Endothelial cell of umbilical vein (primary cell): ENCODE results near the gene PDHB. TPM values are rescaled to one million over a fixed set of nuclear protein-coding genes. Genes with fewer than 3 reads are reported as not detected.

Source experiments
- BruUV-seq: library from RNA; stranded (reverse); fragments of 400-500 nt; replicated peaks from 2 replicates; lab custom pipeline; 2021; lab: Mats Ljungman, UMichigan
- CTCF ChIA-PET: fragments of 300-600, 350-600 bp; sonication (Branson Sonifier 250); formaldehyde crosslinking; loops from one replicate; lab custom pipeline; 2021; ENCODE audit warnings: antibody characterized with exemption, inconsistent platforms; lab: Charles Lee
- POLR2A ChIA-PET: fragments of 300-600, 350-600 bp; sonication (Branson Sonifier 250); formaldehyde crosslinking; loops from one replicate; lab custom pipeline; 2021; ENCODE audit warnings: antibody characterized with exemption, inconsistent platforms; lab: Charles Lee
- DNase-seq: peaks from one replicate; pipeline ENCODE4 v3.0.0-alpha.2; 2011; ENCODE audit warnings: low read depth, low spot score
- FAIRE-seq: peaks from 2 replicates; lab custom pipeline; 2011; peaks lifted over from hg19 to GRCh38; lab: Jason Lieb, UNC
- H2AFZ ChIP-seq: 2 replicates; pipeline ENCODE4 v1.6.0; 2012; ENCODE audit warnings: low read depth, low read length, control low read depth, inconsistent platforms
- H3K27ac ChIP-seq: 2 replicates; pipeline ENCODE4 v1.5.1; 2011; ENCODE audit warnings: low read depth, mild to moderate bottlenecking, control low read depth, low read length, moderate library complexity; ENCODE audit not compliant: insufficient read depth
- H3K27me3 ChIP-seq, 2 experiments: 2 replicates each; pipeline versions ENCODE4 v1.6.0 to v1.6.1; 2011; ENCODE audit warnings: low read length in 2 of 2, mixed read lengths in 1 of 2; ENCODE audit not compliant: control insufficient read depth in 2 of 2, insufficient read depth in 2 of 2
- H3K36me3 ChIP-seq, 2 experiments: 2 replicates in 1 of 2; 3 replicates in 1 of 2; pipeline ENCODE4 v1.5.1; 2011; ENCODE audit warnings: low read length in 2 of 2, mild to moderate bottlenecking in 1 of 2, moderate library complexity in 1 of 2; ENCODE audit not compliant: control insufficient read depth in 2 of 2, insufficient read depth in 2 of 2; ENCODE audit errors: extremely low read depth in 1 of 2
- H3K4me1 ChIP-seq: 3 replicates; pipeline ENCODE4 v1.5.1; 2011; ENCODE audit warnings: mild to moderate bottlenecking, low read length; ENCODE audit not compliant: control insufficient read depth, insufficient read depth; ENCODE audit errors: extremely low read depth
- H3K4me2 ChIP-seq: 2 replicates; pipeline ENCODE4 v1.6.1; 2011; ENCODE audit warnings: low read length, control low read depth, mixed read lengths; ENCODE audit not compliant: insufficient read depth
- H3K4me3 ChIP-seq, 3 experiments: fragments of 200-600 bp in 1 of 3; sonication (generic), shearing (Covaris generic) in 1 of 3; replicated peaks in 1 of 3; 2 replicates each; pipeline ENCODE4 v1.5.1; 2011 to 2016; ENCODE audit warnings: control low read depth in 3 of 3, low read length in 3 of 3, mild to moderate bottlenecking in 2 of 3, inconsistent platforms in 1 of 3, low read depth in 1 of 3, moderate library complexity in 1 of 3; ENCODE audit not compliant: insufficient read depth in 1 of 3
- H3K79me2 ChIP-seq: 2 replicates; pipeline ENCODE4 v1.6.0; 2012; ENCODE audit warnings: low read length, inconsistent platforms; ENCODE audit not compliant: control insufficient read depth, insufficient read depth
- H3K9ac ChIP-seq: replicated peaks from 2 replicates; pipeline ENCODE3; 2011; ENCODE audit warnings: low read length, control low read depth; ENCODE audit not compliant: insufficient read depth; ENCODE audit errors: extremely low read depth
- H3K9me1 ChIP-seq: replicated peaks from 3 replicates; pipeline ENCODE4 v1.6.0; 2011; ENCODE audit warnings: mild to moderate bottlenecking, low read length; ENCODE audit not compliant: control insufficient read depth, insufficient read depth; ENCODE audit errors: extremely low read depth
- H3K9me3 ChIP-seq: replicated peaks from 2 replicates; pipeline ENCODE4 v1.5.1; 2012; ENCODE audit warnings: low read length, inconsistent platforms; ENCODE audit not compliant: control insufficient read depth, insufficient read depth
- H4K20me1 ChIP-seq: replicated peaks from 2 replicates; pipeline ENCODE3; 2011; ENCODE audit warnings: mild to moderate bottlenecking, low read length; ENCODE audit not compliant: control insufficient read depth, insufficient read depth; ENCODE audit errors: extremely low read depth
- EZH2 ChIP-seq: IDR thresholded peaks from 2 replicates; pipeline ENCODE4 v1.6.1; 2012; ENCODE audit warnings: borderline replicate concordance, low read depth, mild to moderate bottlenecking, moderate library complexity, low read length, inconsistent platforms; ENCODE audit not compliant: severe bottlenecking
- FOS ChIP-seq: IDR thresholded peaks from 2 replicates; pipeline ENCODE4 v1.6.1; 2011; ENCODE audit warnings: mild to moderate bottlenecking, low read length, moderate library complexity, borderline replicate concordance; ENCODE audit not compliant: insufficient read depth
- GATA2 ChIP-seq: IDR thresholded peaks from 2 replicates; pipeline ENCODE4 v1.7.0; 2011; ENCODE audit warnings: low read depth, mild to moderate bottlenecking, moderate library complexity, mixed read lengths, low read length; ENCODE audit not compliant: insufficient read length, insufficient read depth
- JUN ChIP-seq: IDR thresholded peaks from 2 replicates; pipeline ENCODE4 v1.6.1; 2011; ENCODE audit warnings: borderline replicate concordance, low read depth; ENCODE audit not compliant: insufficient read length, insufficient read depth
- MYC ChIP-seq: IDR thresholded peaks from one replicate; pipeline ENCODE4 v1.6.1; 2011; ENCODE audit warnings: mild to moderate bottlenecking, low read depth, low read length
- POLR2A ChIP-seq: IDR thresholded peaks from 2 replicates; pipeline ENCODE4 v1.6.1; 2012; ENCODE audit warnings: low read depth, mild to moderate bottlenecking, control low read depth, low read length
- POLR2AphosphoS5 ChIP-seq: IDR thresholded peaks from 2 replicates; pipeline ENCODE4 v1.6.1; 2012; ENCODE audit warnings: low read depth, mild to moderate bottlenecking, control low read depth, low read length, moderate library complexity; ENCODE audit not compliant: insufficient read depth
- dilution Hi-C: fragments of 300-500 bp; cut with MboI; formaldehyde crosslinking; loops from one replicate; pipeline ENCODE4 v1.15.0; 2019; ENCODE audit warnings: low sequenced_read_pairs; ENCODE audit not compliant: extremely low pct_ligation_motif_present
- intact Hi-C: fragments of 100-400 bp; cut with micrococcal nuclease; formaldehyde crosslinking; loops from one replicate; pipeline ENCODE4 v1.10.0; 2022
- polyA plus RNA-seq, 4 experiments: library from polyadenylated mRNA; depleted of rRNA in 3 of 4; stranded (reverse) in 3 of 4; unstranded in 1 of 4; fragments of >200 nt; gene quantifications; 2 replicates each; pipeline versions ENCODE4 v1.2.1 to v1.2.3, GENCODE V29; 2011 to 2012; ENCODE audit warnings: missing spikeins in 1 of 4
- total RNA-seq: library from RNA; stranded (reverse); gene quantifications from 2 replicates; pipeline ENCODE4 v1.2.3, GENCODE V29; 2021
- TF ChIP-seq, protein P1 (sequence below): IDR thresholded peaks from 2 replicates; pipeline ENCODE4 v1.6.1; 2011; ENCODE audit not compliant: insufficient read depth, insufficient read length
- TF ChIP-seq, protein P2 (sequence below), 2 donors: IDR thresholded peaks; 1 replicate in 1 of 2; 2 replicates in 1 of 2; pipeline ENCODE4 v1.5.1; 2011; ENCODE audit warnings: low read length in 2 of 2, mild to moderate bottlenecking in 2 of 2, moderate library complexity in 2 of 2, control low read depth in 1 of 2, inconsistent platforms in 1 of 2, low read depth in 1 of 2; ENCODE audit not compliant: insufficient read depth in 1 of 2; ENCODE audit errors: extremely low read depth in 1 of 2

Gene PDHB
- total and polyA plus RNA-seq, 2 donors (not counting 3 experiments of a cell fraction or from before 2014, with no cell fraction given) = 50.8 to 60.8 TPM

DNA sequence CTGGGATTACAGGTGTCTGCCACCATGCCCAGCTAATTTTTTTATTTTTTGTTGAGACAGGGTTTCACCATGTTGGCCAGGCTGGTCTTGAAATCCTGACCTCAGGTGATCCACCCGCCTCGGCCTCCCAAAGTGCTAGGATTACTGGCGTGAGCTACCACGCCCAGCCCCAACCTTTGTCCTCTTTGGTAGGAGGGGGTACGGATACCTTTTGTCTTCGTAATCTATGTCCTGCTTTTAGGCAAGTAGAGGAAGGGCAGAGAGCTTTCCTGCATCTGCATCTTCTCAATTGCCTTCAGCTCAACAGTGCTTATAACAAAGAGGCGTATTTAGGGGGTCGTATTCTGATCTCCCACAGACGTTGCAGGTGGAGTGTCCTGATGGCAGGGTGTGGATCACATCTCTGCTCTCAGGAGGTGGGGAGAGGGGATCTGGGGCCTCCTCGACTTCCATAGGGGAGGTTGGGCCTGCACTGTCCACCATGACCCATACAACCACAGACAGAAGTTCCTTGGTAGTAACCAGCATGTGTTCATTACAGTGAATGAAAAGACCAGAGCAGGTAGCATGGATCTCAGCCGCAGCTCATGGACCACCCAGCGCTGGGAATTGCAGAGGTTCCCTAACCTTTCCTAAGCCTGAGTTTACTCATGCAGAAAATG lies 36.9 kb upstream of the PDHB start:
- TF ChIP-seq, protein P1, sequence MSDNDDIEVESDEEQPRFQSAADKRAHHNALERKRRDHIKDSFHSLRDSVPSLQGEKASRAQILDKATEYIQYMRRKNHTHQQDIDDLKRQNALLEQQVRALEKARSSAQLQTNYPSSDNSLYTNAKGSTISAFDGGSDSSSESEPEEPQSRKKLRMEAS = no peak
- TF ChIP-seq JUN = no peak
- TF ChIP-seq, protein P2, sequence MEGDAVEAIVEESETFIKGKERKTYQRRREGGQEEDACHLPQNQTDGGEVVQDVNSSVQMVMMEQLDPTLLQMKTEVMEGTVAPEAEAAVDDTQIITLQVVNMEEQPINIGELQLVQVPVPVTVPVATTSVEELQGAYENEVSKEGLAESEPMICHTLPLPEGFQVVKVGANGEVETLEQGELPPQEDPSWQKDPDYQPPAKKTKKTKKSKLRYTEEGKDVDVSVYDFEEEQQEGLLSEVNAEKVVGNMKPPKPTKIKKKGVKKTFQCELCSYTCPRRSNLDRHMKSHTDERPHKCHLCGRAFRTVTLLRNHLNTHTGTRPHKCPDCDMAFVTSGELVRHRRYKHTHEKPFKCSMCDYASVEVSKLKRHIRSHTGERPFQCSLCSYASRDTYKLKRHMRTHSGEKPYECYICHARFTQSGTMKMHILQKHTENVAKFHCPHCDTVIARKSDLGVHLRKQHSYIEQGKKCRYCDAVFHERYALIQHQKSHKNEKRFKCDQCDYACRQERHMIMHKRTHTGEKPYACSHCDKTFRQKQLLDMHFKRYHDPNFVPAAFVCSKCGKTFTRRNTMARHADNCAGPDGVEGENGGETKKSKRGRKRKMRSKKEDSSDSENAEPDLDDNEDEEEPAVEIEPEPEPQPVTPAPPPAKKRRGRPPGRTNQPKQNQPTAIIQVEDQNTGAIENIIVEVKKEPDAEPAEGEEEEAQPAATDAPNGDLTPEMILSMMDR (IDR thresholded peaks at IDR 0.05; ENCODE audit: extremely low read depth in 1 of 2, insufficient read depth in 1 of 2, low read depth in 1 of 2, low read length in 2 of 2) = no peak
- no peak for TF ChIP-seq POLR2A
- no peak for TF ChIP-seq GATA2
- no peak for TF ChIP-seq FOS
- no peak for TF ChIP-seq EZH2
- TF ChIP-seq POLR2AphosphoS5 = no peak
- no peak for TF ChIP-seq MYC
- H3K79me2 ChIP-seq = no peaks in the 10 kb centered on the region
- intact Hi-C loops (no loop called here), dilution Hi-C loops (no loop called here)
- no peaks in the 10 kb centered on the region for H3K27me3 ChIP-seq
- H3K27ac ChIP-seq = no peak overlapping the region
- no TSS peak for BruUV-seq
- H3K4me2 ChIP-seq = no peak overlapping the region
- no peak overlapping the region for H3K9ac ChIP-seq
- FAIRE-seq (no peak), DNase-seq (no peak)
- ChIA-PET CTCF (interaction anchor here (1.0 to 1.5 kb wide), 2 partner anchors 21 to 87 kb away, joined by 3 to 4 read pairs; partner anchors contain the start of gene KCTD6), POLR2A (no interaction called here)
- H3K4me3 ChIP-seq = no peak overlapping the region
- H3K36me3 ChIP-seq = no peaks in the 10 kb centered on the region
- H2AFZ ChIP-seq = no peak overlapping the region
- peaks cover 3% of the 10 kb centered on the region for H3K4me1 ChIP-seq
- no peaks in the 10 kb centered on the region for H3K9me3 ChIP-seq
- no peaks in the 10 kb centered on the region for H4K20me1 ChIP-seq
- no peaks in the 10 kb centered on the region for H3K9me1 ChIP-seq
